Endometrium (tissue), 2 donors: ENCODE results near the gene ASTN1.

Source experiments
- FAIRE-seq: peaks from 2 replicates; lab custom pipeline; 2012; peaks lifted over from hg19 to GRCh38; lab: Jason Lieb, UNC
- donor health status: control.
- donor health status: control.

Gene ASTN1

GRCh38 chr1:177035586-177035985 lies 128.9 kb downstream of the ASTN1 start:
- no peak for FAIRE-seq

GRCh38 chr1:177033628-177034027 lies 130.9 kb downstream of the ASTN1 start:
- no peak for FAIRE-seq

- FAIRE-seq, result no peak
Measured at GRCh38 chr1:177032434-177032833, 132.1 kb downstream of the ASTN1 start.

GRCh38 chr1:177024623-177025022 lies 139.9 kb downstream of the ASTN1 start:
- no peak for FAIRE-seq

- FAIRE-seq, result no peak
Measured at GRCh38 chr1:177023726-177024125, 140.8 kb downstream of the ASTN1 start.

GRCh38 chr1:177023249-177023648 lies 141.3 kb downstream of the ASTN1 start:
- no peak for FAIRE-seq

- FAIRE-seq, result no peak
Measured at GRCh38 chr1:177021687-177022086, 142.8 kb downstream of the ASTN1 start.

- no peak for FAIRE-seq
Measured at GRCh38 chr1:177020851-177021589, 143.5 kb downstream of the ASTN1 start.

GRCh38 chr1:177017287-177017852 lies 147.1 kb downstream of the ASTN1 start:
- no peak for FAIRE-seq

- FAIRE-seq, result no peak
Measured at GRCh38 chr1:177014325-177014724, 150.2 kb downstream of the ASTN1 start.

GRCh38 chr1:177012342-177012925 lies 152.1 kb downstream of the ASTN1 start:
- FAIRE-seq, result no peak

- FAIRE-seq, result no peak
Measured at GRCh38 chr1:177011508-177011907, 153.0 kb downstream of the ASTN1 start.

GRCh38 chr1:177010211-177010825 lies 154.2 kb downstream of the ASTN1 start:
- no peak for FAIRE-seq

GRCh38 chr1:177008653-177009052 lies 155.9 kb downstream of the ASTN1 start:
- FAIRE-seq, result no peak

- no peak for FAIRE-seq
Measured at GRCh38 chr1:177007437-177008161, 156.9 kb downstream of the ASTN1 start.

- no peak for FAIRE-seq
Measured at GRCh38 chr1:177002891-177003290, 161.6 kb downstream of the ASTN1 start.

GRCh38 chr1:177001556-177001955 lies 163.0 kb downstream of the ASTN1 start:
- no peak for FAIRE-seq

- FAIRE-seq, result no peak
Measured at GRCh38 chr1:176998183-176998795, 166.2 kb downstream of the ASTN1 start.

- FAIRE-seq, result no peak
Measured at GRCh38 chr1:176996456-176997090, 167.9 kb downstream of the ASTN1 start.

- no peak for FAIRE-seq
Measured at GRCh38 chr1:176994931-176995596, 169.4 kb downstream of the ASTN1 start.

GRCh38 chr1:176993587-176993986 lies 170.9 kb downstream of the ASTN1 start:
- FAIRE-seq, result no peak
